Ureter (tissue), 1 donor: Measurements from ENCODE around the gene FAM53A. TPM values are rescaled to one million over a fixed set of nuclear protein-coding genes. Genes with fewer than 3 reads are reported as not detected.

Source experiments
- DNase-seq: peaks from one replicate; pipeline ENCODE4 v3.0.0-alpha.2; 2020; ENCODE audit warnings: low spot score
- total RNA-seq: library from RNA; stranded (reverse); gene quantifications from one replicate; pipeline ENCODE4 v1.2.4, GENCODE V29; 2023
- donor health status: DM: yes; HTN: yes; CAD: no.

FAM53A gene
- total RNA-seq, 1 donor from 2014 or later = 2.5 TPM

DNA sequence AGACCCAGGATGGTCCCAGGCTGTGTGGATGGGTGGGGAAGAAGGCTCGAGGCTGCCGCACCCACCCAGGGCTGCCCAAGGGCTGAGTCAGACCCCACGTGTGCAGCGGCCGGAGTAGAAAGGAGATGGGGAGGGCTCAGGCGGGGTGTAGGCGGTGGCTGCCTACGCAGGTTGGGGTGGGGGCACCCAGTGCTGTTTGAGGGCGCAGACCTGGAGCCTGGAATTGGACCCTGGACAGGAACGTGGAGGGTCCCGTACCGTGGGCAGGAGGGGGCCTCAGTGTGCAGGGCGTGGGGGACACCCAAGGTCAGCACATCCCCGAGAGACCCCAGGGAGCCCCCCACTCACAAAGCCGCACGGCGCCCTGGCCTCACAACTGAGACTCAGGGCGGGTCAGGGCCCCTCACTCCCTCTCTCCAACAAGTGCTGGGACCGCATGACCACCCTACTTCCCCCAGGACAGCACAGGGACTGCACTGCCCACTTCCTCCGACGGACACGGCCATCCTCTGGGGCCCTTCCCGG lies 79.9 kb downstream of the FAM53A start:
- DNase-seq = no peak

DNA sequence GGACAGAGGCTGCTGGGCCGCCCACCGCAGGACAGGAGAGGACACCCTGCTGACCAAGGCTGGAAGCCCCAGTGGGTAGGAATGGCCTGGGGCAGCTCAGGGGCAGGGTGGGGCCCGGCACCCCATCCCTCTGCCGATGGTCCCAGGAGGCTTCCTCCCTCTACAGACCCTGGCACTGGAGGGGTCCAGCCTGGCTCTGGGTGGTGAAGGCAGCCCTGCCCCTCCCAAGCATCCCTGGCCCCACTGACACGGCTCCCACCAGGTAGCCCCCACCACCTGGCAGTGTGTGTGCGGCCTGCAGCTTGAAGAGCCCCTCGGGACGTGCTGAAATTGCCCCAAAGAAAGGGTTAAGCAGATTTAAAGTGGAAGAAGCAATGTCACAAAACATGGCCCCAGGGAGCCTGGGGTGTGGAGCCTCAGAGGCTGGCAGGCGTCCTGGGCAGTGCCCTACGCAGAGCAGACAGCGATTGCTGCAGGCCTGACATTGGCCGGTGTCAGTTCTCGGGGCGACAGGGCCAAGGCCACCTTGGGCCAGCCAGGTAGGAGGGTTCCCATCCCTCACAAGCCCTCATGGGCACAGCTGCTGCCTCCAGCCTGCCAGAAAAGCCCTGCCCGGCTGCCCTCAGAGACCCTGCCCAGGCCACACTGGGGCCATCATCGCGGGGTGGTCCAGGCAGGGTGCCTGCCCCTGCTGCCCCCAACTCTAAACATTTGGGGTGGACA lies 80.5 kb downstream of the FAM53A start:
- DNase-seq = no peak

DNA sequence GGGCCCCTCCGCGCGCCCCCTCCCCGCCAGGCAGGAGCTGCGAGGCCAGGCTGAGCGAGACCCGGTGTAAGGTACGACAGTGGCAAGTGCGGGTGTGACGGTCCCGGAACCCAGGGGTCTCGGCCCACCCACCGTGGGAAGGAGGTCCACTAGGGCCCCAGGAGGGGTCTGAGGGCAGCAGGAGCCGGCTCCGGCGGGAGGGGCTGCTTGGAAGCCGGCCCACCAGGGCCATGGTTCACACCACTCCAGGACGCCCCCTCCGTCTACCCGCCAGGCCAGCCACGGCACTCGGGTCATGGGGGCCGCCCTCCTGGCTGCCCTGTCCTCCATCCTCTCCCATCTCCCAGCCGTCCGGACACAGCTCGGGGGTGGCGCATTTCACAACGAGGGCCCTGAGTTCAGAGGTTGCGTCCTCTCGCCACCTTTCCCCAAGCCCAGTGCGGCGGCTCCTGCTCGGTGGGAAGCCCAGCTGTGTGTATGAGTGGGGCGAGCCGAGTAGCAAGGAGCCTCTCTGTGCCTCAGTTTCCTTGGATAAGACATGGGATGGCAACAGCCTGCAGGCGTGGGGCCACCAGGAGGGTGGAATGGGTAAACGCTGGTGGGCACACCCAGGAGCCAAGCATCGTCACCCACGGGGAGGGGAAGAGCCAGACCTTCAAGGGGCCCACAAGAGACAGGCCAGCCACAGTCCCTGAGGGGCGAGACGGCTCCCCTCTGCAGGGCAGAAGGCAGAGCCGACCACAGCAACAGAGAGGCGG lies 81.3 kb downstream of the FAM53A start:
- no peak for DNase-seq

DNA sequence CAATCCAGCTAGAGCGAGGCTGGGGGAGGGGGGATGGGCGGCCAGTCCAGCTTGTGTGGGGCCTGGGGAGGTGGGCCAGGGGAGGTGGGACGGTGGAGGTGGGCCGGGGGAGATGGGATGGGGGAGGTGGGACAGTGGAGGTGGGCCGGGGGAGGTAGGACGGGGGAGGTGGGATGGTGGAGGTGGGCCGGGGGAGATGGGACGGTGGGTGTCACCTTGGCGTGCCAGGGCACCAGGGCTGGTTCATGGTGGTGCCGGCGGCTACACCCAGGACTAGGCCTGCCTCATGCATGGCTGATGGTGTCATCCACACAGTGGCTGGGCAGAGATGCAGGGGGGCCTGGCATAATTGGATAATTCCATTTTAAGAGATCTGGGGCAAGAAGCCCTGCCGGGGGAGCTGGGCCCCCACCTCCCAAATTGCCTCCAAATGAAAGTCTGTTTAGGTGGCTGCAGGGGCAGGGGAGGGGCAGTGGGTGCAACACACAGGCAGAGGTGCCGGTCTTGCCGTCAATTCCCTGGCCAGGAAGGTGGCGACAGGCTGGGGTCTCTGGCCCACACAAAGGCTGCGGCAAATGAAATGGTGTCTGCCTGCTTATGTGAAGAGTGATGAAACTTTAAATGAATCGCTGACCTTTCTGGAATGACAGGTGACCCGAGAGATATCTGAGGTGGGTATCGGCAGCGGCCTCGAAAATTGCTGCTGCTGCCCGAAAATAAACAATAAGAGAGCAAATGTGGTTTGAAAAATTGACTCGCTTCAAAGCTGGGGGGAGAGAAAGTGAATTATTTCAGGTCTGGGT lies 82.1 kb downstream of the FAM53A start:
- DNase-seq = no peak

DNA sequence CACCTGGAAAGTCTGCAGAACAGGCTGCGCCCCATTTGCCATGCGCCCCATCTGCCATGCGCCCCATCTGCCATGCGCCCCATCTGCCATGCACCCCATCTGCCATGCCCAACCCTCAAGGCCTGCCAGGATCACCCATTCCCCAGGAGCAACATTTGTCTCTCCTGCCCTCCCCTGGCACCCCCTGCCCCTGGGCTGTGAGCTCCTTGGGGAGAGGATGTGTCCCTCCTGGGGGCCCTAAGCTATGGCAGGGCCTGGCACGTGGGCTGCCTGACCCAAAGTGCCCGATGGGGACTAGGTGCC lies 82.6 kb downstream of the FAM53A start:
- no peak for DNase-seq

DNA sequence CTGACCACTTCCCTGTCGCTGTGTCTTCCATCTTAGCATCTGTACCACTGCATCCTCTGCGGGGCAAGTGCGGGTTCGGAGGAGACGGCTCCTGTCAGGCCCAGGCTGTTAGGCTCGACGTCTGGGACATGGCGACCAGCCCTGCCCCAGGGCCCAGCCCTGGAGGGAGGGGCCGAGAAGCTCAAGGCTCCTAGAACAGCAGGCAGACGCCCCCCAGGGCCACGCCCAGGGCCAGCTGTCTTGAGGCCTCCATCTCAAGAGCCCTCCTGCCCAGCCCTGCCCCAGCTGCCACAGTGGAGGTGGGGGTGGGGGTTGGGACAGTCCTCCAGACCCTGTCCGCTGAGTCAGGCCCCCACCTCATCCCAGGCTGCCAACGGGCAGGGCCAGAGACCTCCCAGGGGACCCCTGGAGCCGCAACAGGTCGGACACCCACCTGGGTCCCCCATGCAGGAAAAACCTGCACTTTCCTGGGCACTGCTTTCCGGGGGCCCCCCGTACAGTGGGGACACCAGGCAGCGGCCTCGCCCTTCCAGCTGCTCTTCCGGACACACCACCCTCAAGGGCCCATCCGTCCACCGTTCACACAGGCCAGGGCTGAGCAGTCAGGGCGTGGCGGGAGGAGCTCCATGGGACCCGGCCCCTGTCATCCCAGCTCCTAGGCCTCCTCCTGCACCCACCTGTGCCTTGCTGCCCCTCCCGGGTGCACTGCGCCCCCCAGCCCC lies 83.1 kb downstream of the FAM53A start:
- no peak for DNase-seq

DNA sequence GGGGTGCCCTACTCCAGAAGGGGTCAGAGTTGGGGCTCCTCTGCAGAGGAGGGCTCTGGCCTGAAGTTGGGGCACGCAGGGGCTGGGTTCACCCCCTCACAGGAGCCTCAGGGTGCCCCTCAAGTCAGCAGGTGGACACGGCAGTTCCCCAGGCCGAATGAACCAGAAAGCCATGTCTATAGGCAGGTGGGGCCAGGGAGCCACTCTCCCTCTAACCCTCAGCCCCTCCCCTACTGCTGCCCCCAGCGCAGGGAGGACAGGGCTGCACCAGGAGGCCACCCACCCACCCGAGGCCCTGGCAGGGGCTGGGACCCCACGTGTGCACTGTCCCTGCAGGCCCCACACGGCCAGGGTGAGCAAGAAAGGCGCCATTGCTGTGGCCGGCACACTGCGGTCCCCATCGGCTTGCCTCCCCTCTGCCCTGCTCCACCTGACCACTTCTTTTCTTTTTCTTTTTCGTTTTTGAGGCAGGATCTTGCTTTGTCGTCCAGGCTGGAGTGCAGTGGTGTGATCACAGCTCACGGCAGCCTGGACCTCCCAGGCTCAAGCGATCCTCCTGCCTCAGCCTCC lies 83.8 kb downstream of the FAM53A start:
- no peak for DNase-seq

DNA sequence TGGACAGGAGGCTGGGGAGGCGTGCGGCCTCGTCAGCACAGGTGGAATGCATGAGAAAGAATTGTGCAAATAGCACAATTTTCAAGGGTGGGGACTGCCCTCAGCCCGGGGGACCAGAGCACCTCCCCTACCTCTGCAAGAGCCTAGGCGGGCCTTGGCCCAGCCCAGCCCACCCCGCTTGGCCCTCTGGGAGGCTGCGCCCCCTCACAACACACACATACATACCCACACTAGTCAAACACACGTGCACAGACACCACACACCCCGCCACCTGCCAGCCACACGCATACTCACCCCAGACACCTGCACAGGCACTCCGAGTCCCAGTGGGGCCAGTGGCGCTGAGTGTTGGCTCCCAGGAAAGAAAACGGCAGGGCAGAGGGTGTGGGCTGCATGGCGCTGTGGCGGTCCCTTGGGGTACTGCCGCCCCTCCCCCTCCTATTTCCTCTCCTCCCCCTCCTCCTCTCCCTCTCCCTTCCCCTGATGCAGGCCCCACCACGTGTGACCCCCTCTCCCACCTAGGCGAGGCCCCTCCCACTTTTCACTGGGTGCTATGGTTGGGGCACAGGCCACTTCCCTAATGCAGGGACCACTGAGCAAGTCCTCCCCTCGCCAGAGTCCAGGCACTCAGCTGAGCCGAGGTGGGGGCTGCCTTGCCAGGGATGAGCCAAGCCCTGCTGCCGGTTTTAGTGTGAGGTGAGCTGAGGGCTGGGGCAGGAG lies 84.5 kb downstream of the FAM53A start:
- no peak for DNase-seq

DNA sequence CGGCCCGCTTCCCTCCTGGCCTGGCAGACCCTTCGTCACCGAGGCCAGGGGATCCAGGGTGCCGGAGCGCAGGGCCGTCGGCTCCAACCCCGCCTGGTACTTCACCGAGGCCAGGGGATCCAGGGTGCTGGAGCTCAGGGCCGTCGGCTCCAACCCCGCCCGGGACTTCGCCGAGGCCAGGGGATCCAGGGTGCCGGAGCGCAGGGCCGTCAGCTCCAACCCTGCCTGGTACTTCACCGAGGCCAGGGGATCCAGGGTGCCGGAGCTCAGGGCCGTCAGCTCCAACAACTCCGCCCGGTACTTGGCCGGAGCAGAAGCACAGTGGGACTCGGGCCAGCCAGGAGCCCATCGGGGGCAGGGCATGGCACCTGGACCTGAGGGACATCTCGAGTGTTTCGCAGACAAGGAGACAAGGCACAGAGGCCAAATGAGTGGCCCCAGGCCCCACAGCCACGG lies 85.1 kb downstream of the FAM53A start:
- no peak for DNase-seq

DNA sequence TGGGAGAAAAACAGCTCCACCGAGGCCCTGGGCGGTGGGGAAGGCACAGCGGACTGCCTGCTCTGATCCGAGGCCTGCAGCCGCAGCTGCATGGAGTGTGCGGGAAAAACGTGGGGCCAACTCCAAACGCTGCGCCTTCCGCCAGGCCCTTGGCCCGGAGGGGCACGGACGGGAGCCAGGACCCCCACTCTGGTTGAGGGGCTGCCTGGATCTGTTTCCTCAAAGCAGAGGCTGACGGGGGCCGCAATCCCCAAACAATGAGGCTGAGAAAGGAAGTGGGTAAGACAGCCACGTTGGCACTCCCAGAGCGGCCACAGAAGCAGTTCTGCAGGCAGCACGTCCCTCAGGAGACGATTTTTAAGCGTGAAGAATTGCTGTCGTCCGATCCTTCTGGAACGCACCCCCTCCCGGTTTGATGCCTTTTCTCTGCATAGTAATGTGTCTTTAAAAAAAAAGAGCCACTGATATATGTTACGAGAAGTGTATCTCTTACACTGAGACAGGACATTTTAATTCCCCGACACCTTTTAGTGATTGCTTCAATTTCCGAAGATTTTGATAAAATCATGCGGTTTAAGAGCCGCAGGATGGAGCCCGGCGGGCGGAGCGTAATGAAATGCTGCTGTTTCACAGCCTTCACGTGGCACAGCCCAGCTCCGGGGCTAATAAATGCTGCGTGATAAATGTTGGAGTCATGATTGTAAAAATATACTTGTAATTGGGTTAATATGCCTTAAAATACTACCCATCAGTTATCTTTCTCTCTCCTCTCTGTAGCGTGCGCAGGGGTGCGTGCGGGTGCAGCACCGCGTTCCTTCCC lies 85.7 kb downstream of the FAM53A start:
- DNase-seq = no peak

DNA sequence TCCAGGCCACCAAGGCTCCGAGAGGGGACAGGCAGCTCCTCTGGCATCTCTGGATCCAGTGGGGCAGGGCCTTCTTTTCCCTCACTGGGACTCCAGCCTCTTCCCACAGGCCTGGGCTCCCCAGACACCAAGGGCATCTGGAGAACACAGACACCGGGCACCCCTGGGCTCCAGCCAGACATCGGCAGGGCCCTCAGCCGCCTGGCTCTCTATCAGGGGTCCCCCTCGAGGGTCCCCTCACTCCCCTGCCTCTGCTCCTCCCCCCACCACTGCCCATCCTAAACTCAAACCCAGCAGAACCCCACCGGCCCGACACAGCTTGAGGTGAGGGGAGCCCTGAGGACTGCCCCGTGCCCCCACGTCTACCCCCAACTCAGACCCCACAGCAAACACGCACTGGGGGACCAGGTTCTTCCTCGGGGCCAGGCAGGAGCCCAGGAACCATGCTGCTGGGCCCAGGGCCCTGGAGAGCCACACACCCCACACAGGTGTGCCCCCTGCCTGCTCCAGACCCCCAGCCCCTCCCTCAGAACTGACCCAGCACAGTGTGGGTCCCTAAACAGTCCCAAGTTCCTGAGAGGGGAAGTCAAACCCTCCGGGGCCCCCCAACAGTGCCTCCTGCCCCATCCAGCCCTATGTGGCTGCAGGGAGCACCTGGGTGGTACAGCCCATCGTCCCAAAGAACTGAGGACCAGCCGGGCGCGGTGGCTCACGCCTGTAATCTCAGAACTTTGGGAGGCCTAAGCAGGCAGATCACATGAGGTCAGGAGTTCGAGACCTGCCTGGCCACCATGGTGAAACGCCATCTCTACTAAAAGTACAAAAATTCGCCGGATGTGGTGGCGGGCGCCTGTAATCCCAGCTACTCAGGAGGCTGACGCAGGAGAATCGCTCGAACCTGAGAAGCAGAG lies 86.8 kb downstream of the FAM53A start:
- no peak for DNase-seq

DNA sequence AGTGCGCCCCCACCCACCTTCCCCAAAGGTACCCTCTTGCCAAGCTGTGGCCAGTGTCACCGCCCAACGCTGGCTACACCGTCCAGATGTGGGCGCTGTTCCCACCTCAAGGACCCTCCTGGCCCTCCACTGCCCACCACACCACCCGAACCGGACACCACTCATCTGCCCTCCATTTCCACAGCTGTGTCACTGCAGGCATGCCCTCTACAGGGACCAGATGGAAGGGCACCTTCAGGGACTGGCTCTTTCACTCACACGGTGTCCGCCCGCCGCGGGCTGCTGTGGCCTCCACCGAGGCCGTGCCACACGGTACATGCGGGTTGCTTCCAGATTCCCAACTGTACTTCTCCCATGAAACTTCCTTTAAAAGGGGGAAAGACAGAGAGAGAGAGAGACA lies 87.7 kb downstream of the FAM53A start:
- no peak for DNase-seq

DNA sequence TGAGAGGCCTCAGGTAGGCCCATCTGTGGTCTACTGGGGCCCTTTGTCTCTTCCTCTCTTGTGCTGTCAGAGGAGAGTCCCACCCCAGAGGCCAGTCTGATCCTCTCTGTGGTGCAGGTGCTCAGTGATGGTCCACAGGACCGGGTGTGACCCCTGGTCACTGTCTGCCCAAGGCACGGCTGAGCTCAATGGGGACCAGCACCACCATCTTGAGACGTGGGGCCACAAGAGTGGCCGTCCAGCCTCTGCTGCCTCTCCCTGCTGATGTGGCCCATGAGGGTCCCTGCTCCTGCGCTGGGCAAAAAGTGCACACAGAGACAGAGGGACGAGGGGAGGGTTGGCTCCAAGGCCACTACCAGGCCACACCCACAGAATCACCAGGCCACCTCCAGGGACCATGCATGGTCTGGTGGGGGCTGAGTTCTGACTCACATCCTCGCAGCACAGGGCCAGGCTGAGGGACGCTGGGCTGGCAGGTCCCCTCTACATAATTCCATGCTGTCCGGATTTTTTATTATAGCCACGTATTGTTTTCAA lies 88.3 kb downstream of the FAM53A start:
- DNase-seq = no peak

DNA sequence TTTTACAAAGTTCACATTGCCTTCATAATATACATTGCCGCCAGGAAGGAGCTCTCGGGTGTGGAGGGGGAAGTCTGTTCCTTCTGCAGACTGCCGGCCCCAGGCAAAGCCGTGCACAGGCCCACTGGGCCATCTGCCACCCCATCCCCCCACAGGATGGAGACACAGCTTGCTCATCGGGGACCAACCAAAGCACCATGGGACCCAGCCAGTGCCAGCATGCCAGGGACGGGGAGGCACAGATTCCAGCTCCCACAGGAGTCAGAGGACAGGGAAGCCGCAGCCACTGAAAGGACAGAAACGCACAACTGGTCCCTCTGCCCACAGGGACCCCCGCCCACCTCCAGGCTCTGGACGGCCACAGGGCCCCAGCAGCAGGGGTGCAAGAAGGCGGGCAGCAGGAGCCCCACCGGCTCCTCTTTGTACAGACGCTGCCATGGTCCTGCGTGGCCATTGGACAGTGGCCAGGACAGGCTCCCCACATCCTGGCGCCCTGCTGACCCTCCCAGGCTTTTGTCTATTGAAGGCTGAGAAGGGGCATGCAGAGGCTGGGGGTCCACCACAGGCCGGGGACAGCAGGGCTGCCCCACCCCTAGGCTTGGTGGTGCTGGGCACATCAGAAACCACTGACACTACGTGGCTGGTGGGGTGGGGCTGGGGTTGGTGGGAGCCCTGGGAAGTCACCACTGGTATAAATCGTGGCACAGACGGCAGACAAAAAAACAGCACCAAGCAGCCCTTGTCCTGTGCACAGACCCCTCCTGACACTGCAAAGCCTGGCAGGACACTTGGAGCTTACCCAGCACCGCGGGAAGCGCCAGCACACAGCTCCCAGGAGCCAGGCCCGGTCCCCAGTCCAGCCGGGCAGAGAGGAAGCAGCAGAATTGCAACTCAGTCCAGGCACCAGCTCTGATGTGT lies 89.0 kb downstream of the FAM53A start:
- DNase-seq = no peak

DNA sequence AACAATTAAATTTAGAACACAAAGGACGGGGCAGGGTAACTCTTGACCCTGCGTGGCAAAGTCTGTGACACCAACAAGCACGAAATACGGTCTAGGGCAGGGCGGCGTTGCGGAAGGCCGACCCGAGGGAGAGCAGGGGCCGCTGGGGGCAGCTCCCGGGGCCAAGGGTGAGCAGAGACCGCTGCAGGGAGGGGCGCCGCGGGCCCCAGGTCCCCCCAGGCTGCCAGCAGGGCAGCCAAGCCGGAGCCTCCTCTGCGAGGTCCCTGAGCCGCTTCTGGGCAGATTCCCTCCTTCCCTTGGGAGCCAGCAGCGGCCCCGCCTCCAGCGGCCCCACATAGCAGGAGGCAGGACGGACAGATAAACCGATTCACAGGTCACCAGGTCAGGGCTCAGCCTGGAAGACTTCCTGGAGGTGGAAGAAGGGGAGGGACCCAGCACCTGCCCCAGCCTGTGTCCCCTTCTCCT lies 90.2 kb downstream of the FAM53A start:
- DNase-seq = no peak

DNA sequence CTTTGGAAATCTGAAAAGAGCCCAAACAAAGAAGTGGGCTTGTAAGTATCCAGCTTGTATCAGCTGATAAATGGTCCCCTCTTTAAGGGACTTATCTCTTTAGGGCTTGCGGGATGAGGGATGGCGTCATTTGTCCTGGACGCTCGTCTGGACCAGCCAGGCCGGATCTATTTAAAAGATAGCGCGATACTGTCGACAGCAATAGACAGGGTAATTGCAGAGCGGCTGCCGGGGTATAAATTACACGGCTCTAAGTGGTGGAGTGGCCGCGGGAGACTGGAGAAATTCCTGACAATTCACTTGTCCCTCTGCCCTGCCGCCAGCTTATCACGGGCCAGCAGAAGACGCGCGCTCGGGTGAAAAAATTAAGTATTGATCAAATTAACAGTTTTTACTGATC lies 90.7 kb downstream of the FAM53A start:
- DNase-seq = no peak

DNA sequence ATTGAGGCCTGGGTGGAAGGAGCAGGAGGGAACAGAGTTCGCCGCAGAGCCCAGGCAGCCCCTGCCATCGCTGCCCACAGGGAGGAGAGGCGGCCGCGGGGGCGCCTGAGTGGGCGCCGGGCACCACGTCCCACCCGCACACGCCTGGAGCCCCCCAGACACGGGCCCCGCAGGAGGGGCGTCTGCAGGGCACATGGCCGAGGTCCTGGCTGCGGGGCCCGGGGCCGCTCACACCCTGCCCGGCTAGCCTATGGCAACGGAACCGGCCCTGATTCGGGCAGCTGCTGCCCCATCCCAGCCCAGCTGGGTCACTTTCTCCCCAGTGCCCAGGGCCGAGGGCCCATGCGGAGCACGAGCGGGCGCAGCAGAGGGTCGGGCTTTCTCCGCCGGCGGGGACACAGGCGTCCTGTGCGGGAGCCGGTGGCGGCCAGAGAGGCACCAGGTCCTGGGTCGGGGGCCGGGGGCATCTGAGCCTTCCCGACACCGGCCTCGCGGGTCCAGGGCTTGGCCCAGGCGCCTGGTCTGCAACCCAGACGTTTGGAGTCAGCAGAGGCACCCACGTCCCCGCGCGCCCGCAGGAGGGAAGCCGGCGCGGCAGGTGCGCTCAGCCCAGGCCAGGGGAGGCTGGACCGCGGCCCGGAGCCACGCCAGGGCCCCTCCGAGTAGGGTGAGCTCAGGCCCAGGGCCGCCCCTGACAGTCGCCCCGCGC lies 91.2 kb downstream of the FAM53A start:
- DNase-seq = no peak
